Right ventricle myocardium inferior (tissue), 1 donor: ENCODE measurements around the gene PCK1. TPM values are rescaled to one million over a fixed set of nuclear protein-coding genes. Genes with fewer than 3 reads are reported as not detected.
A peak's percentile ranks its signal among the peaks of the same experiment; 100 is the strongest.
"Not testable (repeated sequence)": the region's sequence is repeated elsewhere in the genome, so short reads cannot be mapped to it uniquely, and the experiment has no call there.

Experiments
- ATAC-seq: fragments of 200-7000 bp; cut with Tn5 transposase; one replicate; pipeline ENCODE4 v1.9.1; 2020; ENCODE audit warnings: mild to moderate bottlenecking, moderate library complexity
- DNase-seq: peaks from one replicate; pipeline ENCODE4 v3.0.0; 2021; ENCODE audit errors: missing footprints
- intact Hi-C: fragments of 100-400 bp; cut with DNase I; formaldehyde crosslinking; loops from one replicate; pipeline ENCODE4 v1.11.0; 2022
- long read RNA-seq: library from polyadenylated mRNA; unstranded; transcript quantifications from one replicate; pipeline ENCODE4 v2.0.0, GENCODE V29; 2021
- total RNA-seq: library from RNA; stranded (reverse); fragmentation: NEBNext Ultra II Directional; extraction: Animal tissue kit (Norgen Biotek cat#: 25700); gene quantifications from one replicate; pipeline ENCODE4 v1.2.1, GENCODE V29; 2021
- donor health status: DM: no; HTN: yes; CAD: no; lungs with severe emphysema.

Gene PCK1
- 4.4 TPM for total RNA-seq
- long read RNA-seq, full-length matches to known transcripts, result 1 of 1 reads
- long read RNA-seq, partial matches to known transcripts, result 0 of 1 reads
- long read RNA-seq, other reads (novel, unspliced or antisense), result 0 of 1 reads

- no peak for DNase-seq
- peak; percentile 81 for ATAC-seq
- intact Hi-C loops, result no loop called here
Observed at GRCh38 chr20:57560554-57561355, at the start of gene PCK1. Gene PCK1 (plus strand): TSS chr20:57561110. CDS start chr20:57561412, 302 bp downstream.

GRCh38 chr20:57511709-57512108, 49.2 kb upstream of the PCK1 start:
- ATAC-seq, intact Hi-C loops, DNase-seq: not testable (repeated sequence)

DNA sequence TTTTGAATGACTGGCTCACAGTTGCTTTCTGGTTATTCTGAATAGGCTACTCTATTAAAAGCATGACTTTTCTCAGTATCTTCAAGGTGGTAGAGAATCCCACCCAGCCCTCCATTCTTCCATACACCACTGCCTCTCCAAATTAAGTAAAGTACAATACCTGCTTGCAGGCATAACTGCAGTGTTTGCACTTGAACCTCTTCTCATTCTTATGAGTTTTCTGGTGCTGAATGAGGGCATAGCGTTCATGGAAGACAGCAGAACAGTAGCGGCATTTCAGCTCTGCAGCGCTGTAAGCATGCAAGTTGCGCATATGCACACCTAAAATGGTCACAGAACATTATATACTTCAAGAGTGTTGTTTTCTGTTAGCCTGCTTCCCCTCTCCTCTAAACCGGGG, 48.5 kb upstream of the PCK1 start:
- ATAC-seq (no peak), DNase-seq (no peak)
- intact Hi-C loops, result no loop called here

GRCh38 chr20:57513199-57513598, 47.7 kb upstream of the PCK1 start:
- DNase-seq (no peak), ATAC-seq (no peak)
- intact Hi-C loops, result no loop called here

GRCh38 chr20:57514273-57514751, 46.6 kb upstream of the PCK1 start:
- DNase-seq, result no peak
- ATAC-seq, result peak; percentile 80
- intact Hi-C loops, result loop anchor here (1.0 to 2.0 kb wide), 2 partner anchors 80 to 694 kb away; no protein-coding TSS in a partner anchor

DNA sequence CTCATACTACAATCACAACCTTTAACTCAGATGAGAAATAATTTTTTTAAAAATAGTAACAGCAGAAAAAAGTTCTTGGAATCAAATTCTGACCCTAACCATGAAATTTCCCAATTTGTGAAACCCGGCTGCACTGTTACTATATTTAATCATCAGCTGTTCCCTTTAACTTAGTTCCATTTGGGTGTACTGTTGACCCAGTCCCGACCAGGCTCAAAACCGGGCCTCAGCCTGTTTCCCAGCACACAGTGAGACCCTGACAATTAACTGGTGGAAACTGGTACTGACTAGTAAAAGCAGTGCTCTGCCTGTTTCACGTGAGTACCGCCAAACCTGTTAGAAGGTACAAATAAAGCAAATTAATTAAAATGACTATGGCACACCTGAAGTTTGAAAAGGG, 43.0 kb upstream of the PCK1 start:
- intact Hi-C loops, result no loop called here
- DNase-seq (no peak), ATAC-seq (no peak)

GRCh38 chr20:57522380-57523140, 38.4 kb upstream of the PCK1 start:
- DNase-seq, result no peak
- intact Hi-C loops, result no loop called here
- no peak for ATAC-seq

GRCh38 chr20:57523782-57524181, 37.1 kb upstream of the PCK1 start:
- DNase-seq (no peak), ATAC-seq (no peak)
- intact Hi-C loops, result no loop called here

- intact Hi-C loops, result no loop called here
- DNase-seq, result no peak
- ATAC-seq, result no peak
Observed at GRCh38 chr20:57524511-57525176, 36.3 kb upstream of the PCK1 start, which contains the start of gene CTCFL. Gene CTCFL (minus strand): TSS chr20:57525140. CDS start chr20:57524205, 935 bp downstream.

DNA sequence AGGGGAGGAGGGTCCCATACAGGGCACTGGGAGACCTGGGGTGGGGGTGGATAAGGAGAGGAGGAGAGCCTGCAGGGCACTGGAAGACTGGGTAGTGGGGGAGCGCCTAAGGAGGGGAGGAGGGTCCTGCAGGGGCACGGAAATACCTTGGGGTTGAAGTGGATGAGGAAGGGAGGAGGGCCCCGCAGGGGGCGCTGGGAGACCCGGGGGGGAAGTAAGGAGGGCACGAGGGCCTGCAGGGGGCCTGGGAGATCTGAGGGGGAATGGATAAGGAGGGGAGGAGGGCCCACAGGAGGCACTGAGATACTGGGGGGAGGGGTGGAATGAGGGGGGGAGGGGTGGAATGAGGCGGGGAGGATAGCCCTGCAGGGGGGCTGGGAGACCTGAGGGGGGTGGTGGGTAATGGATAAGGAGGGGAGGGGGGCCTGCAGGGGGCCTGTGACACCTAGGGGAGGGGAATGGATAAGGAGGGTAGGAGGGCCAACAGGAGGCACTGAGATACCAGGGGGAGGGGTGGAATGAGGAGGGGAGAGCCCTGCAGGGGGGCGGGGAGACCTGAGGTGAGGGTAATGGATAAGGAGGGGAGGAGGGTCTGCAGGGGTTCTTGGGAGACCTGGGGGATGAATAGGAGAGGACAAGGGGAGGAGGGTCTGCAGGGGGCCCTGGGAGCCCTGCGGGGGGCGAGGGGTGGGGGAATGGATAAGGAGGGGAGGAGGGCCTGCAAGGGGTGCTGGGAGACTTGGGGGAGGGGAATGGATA, 35.4 kb upstream of the PCK1 start:
- DNase-seq, result no peak
- intact Hi-C loops, result no loop called here
- no peak for ATAC-seq

DNA sequence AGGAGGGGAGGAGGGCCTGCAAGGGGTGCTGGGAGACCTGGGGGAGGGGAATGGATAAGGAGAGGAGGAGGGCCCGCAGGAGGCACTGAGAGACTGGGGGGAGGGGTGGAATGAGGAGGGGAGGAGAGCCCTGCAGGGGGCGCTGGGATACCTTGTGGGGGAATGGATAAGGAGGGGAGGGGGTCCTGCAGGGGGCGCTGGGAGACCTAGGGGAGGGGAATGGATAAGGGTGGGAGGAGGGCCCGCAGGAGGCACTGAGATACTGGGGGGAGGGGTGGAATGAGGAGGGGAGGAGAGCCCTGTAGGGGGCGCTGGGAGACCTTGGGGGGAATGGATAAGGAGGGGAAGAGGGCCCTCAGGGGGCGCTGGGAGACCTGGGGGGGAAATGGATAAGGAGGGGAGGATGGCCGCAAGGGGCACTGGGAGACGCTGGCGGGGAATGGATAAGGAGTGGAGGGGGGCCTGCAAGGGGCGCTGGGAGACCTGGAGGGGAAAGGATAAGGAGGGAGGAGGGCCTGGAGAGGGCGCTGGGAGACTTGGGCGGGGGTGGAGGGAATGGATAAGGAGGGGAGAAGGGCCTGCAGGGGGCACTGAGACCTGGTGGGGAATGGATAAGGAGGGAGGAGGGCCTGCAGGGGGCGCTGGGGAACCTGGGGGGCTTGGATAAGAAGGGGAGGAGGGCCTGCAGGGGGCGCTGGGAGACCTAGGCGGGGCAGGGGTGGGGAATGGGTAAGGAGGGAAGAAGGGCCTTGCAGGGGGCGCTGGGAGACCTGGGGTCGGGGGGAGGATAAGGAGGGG, 34.6 kb upstream of the PCK1 start:
- no peak for DNase-seq
- ATAC-seq, result no peak
- intact Hi-C loops, result no loop called here

GRCh38 chr20:57526885-57527460, 33.9 kb upstream of the PCK1 start:
- ATAC-seq, result no peak
- intact Hi-C loops, result no loop called here

DNA sequence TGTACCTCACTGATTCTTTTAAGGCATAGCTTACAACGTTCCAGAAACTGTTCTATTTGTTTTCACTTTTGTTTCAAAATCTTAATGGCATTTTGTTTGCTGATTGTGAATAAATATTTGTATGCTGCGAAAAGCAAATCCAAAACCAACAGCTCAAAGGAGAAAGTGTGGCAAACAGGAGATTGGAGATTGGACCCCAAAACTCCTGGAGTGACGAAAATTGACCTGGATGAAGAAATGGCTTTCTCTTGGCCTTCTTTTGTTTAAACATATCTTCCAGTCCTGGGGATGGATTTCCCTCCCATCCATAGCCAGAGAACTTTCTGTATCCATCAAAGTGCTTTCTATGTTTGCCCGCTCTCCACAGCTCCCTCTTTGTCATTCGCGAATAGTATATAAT, 33.2 kb upstream of the PCK1 start:
- ATAC-seq, result no peak
- intact Hi-C loops, result no loop called here
- DNase-seq, result no peak

More at GRCh38 chr20:57526885-57527460, 33.9 kb upstream of the PCK1 start:
- no peak for DNase-seq

GRCh38 chr20:57528148-57528547, 32.8 kb upstream of the PCK1 start:
- intact Hi-C loops, result no loop called here
- ATAC-seq (no peak), DNase-seq (no peak)

DNA sequence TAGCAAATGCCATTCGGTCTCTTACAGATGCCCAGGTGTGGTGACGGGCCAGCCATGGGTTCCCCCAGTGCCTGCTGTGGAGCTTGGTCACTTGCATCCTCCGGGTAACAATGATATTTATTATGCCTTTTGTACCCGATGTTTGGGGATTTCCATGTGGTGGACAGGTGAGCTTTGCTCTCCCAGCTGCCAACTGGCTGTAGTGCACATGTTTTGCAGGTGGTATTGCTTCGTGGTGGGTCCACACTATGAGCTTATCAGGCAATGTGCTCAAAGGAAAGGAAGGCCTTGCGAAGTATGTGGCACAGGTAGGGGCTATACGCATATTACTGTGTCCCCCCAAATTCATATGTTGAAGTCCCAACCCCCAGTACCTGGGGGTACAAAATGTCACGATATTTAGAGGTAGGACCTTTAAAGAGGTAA, 31.7 kb upstream of the PCK1 start:
- intact Hi-C loops, result no loop called here
- DNase-seq (no peak), ATAC-seq (no peak)

GRCh38 chr20:57529810-57530209, 31.1 kb upstream of the PCK1 start:
- ATAC-seq, result no peak

DNA sequence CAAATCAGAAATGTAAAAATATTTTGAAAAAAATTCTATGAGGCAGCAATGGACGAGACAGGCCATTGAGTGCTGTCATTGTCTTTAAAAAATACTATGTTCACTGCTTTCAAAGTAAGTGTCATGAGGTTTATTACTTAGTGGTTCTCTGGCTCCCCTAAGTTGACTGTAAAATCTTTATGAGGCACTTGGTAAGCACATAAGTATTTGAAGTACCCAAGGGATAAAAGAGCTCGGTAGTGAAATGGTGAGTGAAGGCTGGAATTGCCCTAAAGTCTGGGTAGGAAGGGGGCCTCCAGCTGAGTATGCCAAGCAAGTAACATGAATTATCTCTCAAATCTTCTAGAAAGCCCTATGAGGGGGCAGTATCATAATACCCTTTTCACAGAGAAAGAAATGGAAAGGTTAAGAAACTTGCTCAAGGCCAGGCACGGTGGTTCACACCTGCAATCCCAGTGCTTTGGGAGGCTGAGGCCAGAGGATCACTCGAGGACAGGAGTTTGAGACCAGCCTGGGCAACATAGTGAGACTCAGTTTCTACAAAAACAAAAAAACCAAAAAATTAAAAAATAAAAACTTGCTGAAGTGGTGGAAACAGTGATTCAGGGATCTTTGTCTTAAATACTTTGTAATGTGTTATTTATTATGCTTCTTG, 30.5 kb upstream of the PCK1 start:
- intact Hi-C loops, result no loop called here
- ATAC-seq (no peak), DNase-seq (no peak)

More at GRCh38 chr20:57529810-57530209, 31.1 kb upstream of the PCK1 start:
- intact Hi-C loops, result no loop called here
- DNase-seq, result no peak
